ENCODE measurements around the gene ERN1. TPM values are rescaled to one million over a fixed set of nuclear protein-coding genes. Genes with fewer than 3 reads are reported as not detected.
A peak's percentile ranks its signal among the peaks of the same experiment; 100 is the strongest.

ERN1 gene
- total and polyA plus RNA-seq, 2 experiments from 2014 or later, result 10.3 to 16.5 TPM

- no peak overlapping the region for H2AFZ ChIP-seq
- no peak overlapping the region for H3K4me2 ChIP-seq
- DNase-seq (ENCODE audit: low spot score), result no peak
- no peak overlapping the region for H3K4me3 ChIP-seq
- WGBS (ENCODE audit: low lambda C conversion rate, missing lambda C conversion rate), result 81% methylated on average over 4 of the region's 4 CpGs
- H3K4me1 ChIP-seq (ENCODE audit: insufficient read depth), result peaks cover 42% of the 10 kb centered on the region
- H3K79me2 ChIP-seq, result peaks cover 24% of the 10 kb centered on the region
- no peaks in the 10 kb centered on the region for H3K27me3 ChIP-seq
- no peaks in the 10 kb centered on the region for H3K36me3 ChIP-seq (replicated peaks; ENCODE audit: insufficient read depth, low read depth)
- H3K9me3 ChIP-seq (ENCODE audit: low read depth), result no peaks in the 10 kb centered on the region
- H4K20me1 ChIP-seq (ENCODE audit: insufficient read depth, poor library complexity, severe bottlenecking), result no peaks in the 10 kb centered on the region
- no peak for TF ChIP-seq CTCF (IDR thresholded peaks at IDR 0.05; ENCODE audit: poor library complexity)
- TF ChIP-seq EZH2phosphoT487 (IDR thresholded peaks at IDR 0.05; ENCODE audit: low read depth, severe bottlenecking, unreplicated experiment), result no peak
- TF ChIP-seq EZH2 (IDR thresholded peaks at IDR 0.05; ENCODE audit: borderline replicate concordance), result no peak
- peak overlapping the region; percentile 25 for H3K27ac ChIP-seq
- H3K9me2 ChIP-seq (replicated peaks; ENCODE audit: insufficient read depth), result no peaks in the 10 kb centered on the region
Measured at GRCh38 chr17:64087252-64088005, 42.5 kb downstream of the ERN1 start.

GRCh38 chr17:64085650-64086005 lies 44.3 kb downstream of the ERN1 start:
- no peaks in the 10 kb centered on the region for H3K27me3 ChIP-seq
- H3K4me3 ChIP-seq, result no peak overlapping the region
- TF ChIP-seq EZH2phosphoT487 (IDR thresholded peaks at IDR 0.05; ENCODE audit: low read depth, severe bottlenecking, unreplicated experiment), result no peak
- TF ChIP-seq EZH2 (IDR thresholded peaks at IDR 0.05; ENCODE audit: borderline replicate concordance), result no peak
- no peak for TF ChIP-seq CTCF (IDR thresholded peaks at IDR 0.05; ENCODE audit: poor library complexity)
- H3K9me3 ChIP-seq (ENCODE audit: low read depth), result no peaks in the 10 kb centered on the region
- peak overlapping the region; percentile 84 for H3K27ac ChIP-seq
- DNase-seq (ENCODE audit: low spot score), result no peak
- no peak overlapping the region for H3K4me2 ChIP-seq
- WGBS (ENCODE audit: low lambda C conversion rate, missing lambda C conversion rate), result 92% methylated on average over 2 of the region's 2 CpGs
- no peaks in the 10 kb centered on the region for H3K9me2 ChIP-seq (replicated peaks; ENCODE audit: insufficient read depth)
- H2AFZ ChIP-seq, result no peak overlapping the region
- H4K20me1 ChIP-seq (ENCODE audit: insufficient read depth, poor library complexity, severe bottlenecking), result no peaks in the 10 kb centered on the region
- H3K36me3 ChIP-seq (replicated peaks; ENCODE audit: insufficient read depth, low read depth), result no peaks in the 10 kb centered on the region
- peaks cover 57% of the 10 kb centered on the region for H3K4me1 ChIP-seq (ENCODE audit: insufficient read depth)
- peaks cover 17% of the 10 kb centered on the region for H3K79me2 ChIP-seq

GRCh38 chr17:64084940-64085649 lies 44.8 kb downstream of the ERN1 start:
- Histone ChIP-seq H3K27me3 (no peaks in the 10 kb centered on the region), H3K4me2 (peak overlapping the region; percentile 51), H3K9me3 (ENCODE audit: low read depth) (no peaks in the 10 kb centered on the region), H3K4me3 (no peak overlapping the region), H4K20me1 (ENCODE audit: insufficient read depth, poor library complexity, severe bottlenecking) (no peaks in the 10 kb centered on the region), H3K4me1 (ENCODE audit: insufficient read depth) (peaks cover 62% of the 10 kb centered on the region), H3K79me2 (peaks cover 17% of the 10 kb centered on the region), H3K27ac (peak overlapping the region; percentile 84), H3K9me2 (replicated peaks; ENCODE audit: insufficient read depth) (no peaks in the 10 kb centered on the region), H2AFZ (no peak overlapping the region), H3K36me3 (replicated peaks; ENCODE audit: insufficient read depth, low read depth) (no peaks in the 10 kb centered on the region)
- 75% methylated on average over 8 of the region's 8 CpGs for WGBS (ENCODE audit: low lambda C conversion rate, missing lambda C conversion rate)
- TF ChIP-seq CTCF (IDR thresholded peaks at IDR 0.05; ENCODE audit: poor library complexity), result no peak
- no peak for TF ChIP-seq EZH2phosphoT487 (IDR thresholded peaks at IDR 0.05; ENCODE audit: low read depth, severe bottlenecking, unreplicated experiment)
- no peak for TF ChIP-seq EZH2 (IDR thresholded peaks at IDR 0.05; ENCODE audit: borderline replicate concordance)
- DNase-seq (ENCODE audit: low spot score), result no peak
